ENCODE results near the gene MC2R.

The MC2R gene

DNA sequence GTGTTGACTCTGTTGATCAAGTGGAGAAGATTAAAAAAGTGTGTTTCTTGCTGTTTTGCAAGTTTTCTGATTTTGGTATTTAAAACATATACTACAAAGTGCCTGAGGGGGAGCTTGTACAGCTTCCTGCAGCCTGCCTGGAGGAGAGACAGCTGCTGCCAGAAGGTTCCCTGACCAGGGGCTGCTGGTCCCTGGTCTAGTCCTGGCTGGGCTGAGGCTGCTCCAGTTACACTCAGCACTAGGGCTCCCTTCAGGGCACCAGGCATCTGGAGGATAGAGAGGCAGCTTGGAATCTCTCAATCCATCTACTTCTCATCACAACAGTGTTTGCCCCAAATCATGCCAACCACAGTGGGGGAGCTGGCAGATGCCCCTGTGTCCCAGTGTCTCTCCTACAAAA lies 4.8 kb downstream of the MC2R start:
- no peaks in the 10 kb centered on the region for H3K9me2 ChIP-seq (replicated peaks; ENCODE audit: insufficient read depth, low read length)
- H3K27me3 ChIP-seq (ENCODE audit: low read length): no peaks in the 10 kb centered on the region
- H3K4me3 ChIP-seq (ENCODE audit: insufficient read depth, low read length, poor library complexity, severe bottlenecking): no peak overlapping the region
- no peak overlapping the region for H2AFZ ChIP-seq (ENCODE audit: low read depth, low read length, severe bottlenecking)
- no peaks in the 10 kb centered on the region for H4K20me1 ChIP-seq (ENCODE audit: low read depth, low read length)
- H3K79me2 ChIP-seq (ENCODE audit: insufficient read depth, low read length): no peaks in the 10 kb centered on the region
- TF ChIP-seq, protein P1, sequence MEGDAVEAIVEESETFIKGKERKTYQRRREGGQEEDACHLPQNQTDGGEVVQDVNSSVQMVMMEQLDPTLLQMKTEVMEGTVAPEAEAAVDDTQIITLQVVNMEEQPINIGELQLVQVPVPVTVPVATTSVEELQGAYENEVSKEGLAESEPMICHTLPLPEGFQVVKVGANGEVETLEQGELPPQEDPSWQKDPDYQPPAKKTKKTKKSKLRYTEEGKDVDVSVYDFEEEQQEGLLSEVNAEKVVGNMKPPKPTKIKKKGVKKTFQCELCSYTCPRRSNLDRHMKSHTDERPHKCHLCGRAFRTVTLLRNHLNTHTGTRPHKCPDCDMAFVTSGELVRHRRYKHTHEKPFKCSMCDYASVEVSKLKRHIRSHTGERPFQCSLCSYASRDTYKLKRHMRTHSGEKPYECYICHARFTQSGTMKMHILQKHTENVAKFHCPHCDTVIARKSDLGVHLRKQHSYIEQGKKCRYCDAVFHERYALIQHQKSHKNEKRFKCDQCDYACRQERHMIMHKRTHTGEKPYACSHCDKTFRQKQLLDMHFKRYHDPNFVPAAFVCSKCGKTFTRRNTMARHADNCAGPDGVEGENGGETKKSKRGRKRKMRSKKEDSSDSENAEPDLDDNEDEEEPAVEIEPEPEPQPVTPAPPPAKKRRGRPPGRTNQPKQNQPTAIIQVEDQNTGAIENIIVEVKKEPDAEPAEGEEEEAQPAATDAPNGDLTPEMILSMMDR (IDR thresholded peaks at IDR 0.05; ENCODE audit: insufficient read depth, low read length, poor library complexity, severe bottlenecking): no peak
- TF ChIP-seq EZH2phosphoT487 (conservative IDR thresholded peaks at IDR 0.05; ENCODE audit: low read length): no peak
- no peak overlapping the region for H3K9ac ChIP-seq (ENCODE audit: low read length)
- no peaks in the 10 kb centered on the region for H3K36me3 ChIP-seq (ENCODE audit: low read length)
- H3K4me2 ChIP-seq (ENCODE audit: low read depth, low read length, poor library complexity, severe bottlenecking): no peak overlapping the region
- no peak overlapping the region for H3K27ac ChIP-seq (ENCODE audit: low read depth, low read length)
- H3K9me3 ChIP-seq (ENCODE audit: insufficient read depth, low read length): no peaks in the 10 kb centered on the region
- no peaks in the 10 kb centered on the region for H3F3A ChIP-seq (ENCODE audit: insufficient read depth)

DNA sequence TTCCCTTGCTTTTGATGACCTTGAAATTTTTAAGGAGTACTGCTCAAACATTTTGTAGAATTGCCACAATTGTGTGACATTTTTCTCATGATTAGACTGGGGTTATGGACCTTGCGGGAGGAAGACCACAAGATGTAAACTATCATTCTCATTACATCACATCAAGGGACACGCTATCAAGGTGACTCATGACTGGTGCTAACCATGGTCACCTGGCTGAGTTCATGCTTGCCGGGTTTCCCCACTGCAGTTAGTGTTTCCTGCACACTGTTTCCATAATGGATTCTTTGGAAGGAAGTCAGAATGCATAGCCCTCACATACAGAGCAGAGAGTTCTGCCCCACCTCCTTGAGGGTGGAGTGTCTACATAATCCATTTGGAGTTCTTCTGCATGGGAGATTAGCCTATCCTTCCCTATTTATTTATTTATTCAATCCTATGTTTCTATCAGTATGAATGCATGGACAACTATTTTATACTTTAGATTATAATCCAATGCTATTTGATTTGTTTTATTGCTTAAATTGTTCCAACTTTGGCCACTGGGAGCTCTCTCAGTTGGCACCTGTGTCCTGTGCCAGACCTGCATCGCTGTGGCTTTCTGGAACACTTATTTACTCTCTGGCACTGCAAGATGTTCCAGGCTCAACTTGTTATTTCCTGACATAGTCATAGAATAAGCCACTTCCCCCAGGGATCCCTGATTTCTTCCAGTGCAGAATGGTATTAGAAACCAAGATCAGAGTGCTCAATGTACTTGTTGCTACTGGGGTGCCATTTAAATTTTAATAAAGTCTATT lies 6.0 kb downstream of the MC2R start:
- Histone ChIP-seq H3K27me3 (ENCODE audit: low read length) (no peaks in the 10 kb centered on the region), H3K79me2 (ENCODE audit: insufficient read depth, low read length) (no peaks in the 10 kb centered on the region)

DNA sequence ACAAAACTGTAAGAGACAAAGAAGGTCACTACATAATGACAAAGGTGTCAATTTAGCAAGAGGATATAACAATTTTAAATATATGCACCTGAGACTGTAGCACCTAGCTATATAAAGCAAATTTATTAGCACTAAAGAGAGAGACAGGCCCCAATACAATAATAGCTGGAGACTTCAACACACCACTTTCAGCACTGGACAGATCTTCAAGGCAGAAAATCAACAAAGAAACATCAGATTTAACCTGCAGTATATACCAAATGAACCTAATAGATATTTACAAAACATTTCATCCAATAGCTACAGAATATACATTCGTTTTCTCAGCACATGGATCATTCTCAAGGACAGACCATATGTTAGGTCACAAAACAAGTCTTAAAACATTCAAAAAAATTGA lies 14.7 kb downstream of the MC2R start:
- Histone ChIP-seq H3K4me2 (ENCODE audit: low read depth, low read length, poor library complexity, severe bottlenecking) (no peak overlapping the region), H3K9ac (ENCODE audit: low read length) (no peak overlapping the region), H3K9me3 (ENCODE audit: insufficient read depth, low read length) (no peaks in the 10 kb centered on the region), H3K27ac (ENCODE audit: low read depth, low read length) (no peak overlapping the region), H3K4me3 (ENCODE audit: insufficient read depth, low read length, poor library complexity, severe bottlenecking) (no peak overlapping the region), H3K36me3 (ENCODE audit: low read length) (no peaks in the 10 kb centered on the region), H3F3A (ENCODE audit: insufficient read depth) (no peaks in the 10 kb centered on the region), H3K27me3 (ENCODE audit: low read length) (no peaks in the 10 kb centered on the region), H3K79me2 (ENCODE audit: insufficient read depth, low read length) (no peaks in the 10 kb centered on the region), H4K20me1 (ENCODE audit: low read depth, low read length) (no peaks in the 10 kb centered on the region), H3K9me2 (replicated peaks; ENCODE audit: insufficient read depth, low read length) (no peaks in the 10 kb centered on the region), H2AFZ (ENCODE audit: low read depth, low read length, severe bottlenecking) (no peak overlapping the region)
- TF ChIP-seq, protein P1 (IDR thresholded peaks at IDR 0.05; ENCODE audit: insufficient read depth, low read length, poor library complexity, severe bottlenecking): no peak
- no peak for TF ChIP-seq EZH2phosphoT487 (conservative IDR thresholded peaks at IDR 0.05; ENCODE audit: low read length)

More for the DNA sequence above, 6.0 kb downstream of the MC2R start:
- H3K4me3 ChIP-seq (ENCODE audit: insufficient read depth, low read length, poor library complexity, severe bottlenecking): no peak overlapping the region
- H3K27ac ChIP-seq (ENCODE audit: low read depth, low read length): no peak overlapping the region
- no peak overlapping the region for H3K4me2 ChIP-seq (ENCODE audit: low read depth, low read length, poor library complexity, severe bottlenecking)
- H3K9me2 ChIP-seq (replicated peaks; ENCODE audit: insufficient read depth, low read length): no peaks in the 10 kb centered on the region
- no peak overlapping the region for H3K9ac ChIP-seq (ENCODE audit: low read length)
- H3F3A ChIP-seq (ENCODE audit: insufficient read depth): no peaks in the 10 kb centered on the region
- H3K36me3 ChIP-seq (ENCODE audit: low read length): no peaks in the 10 kb centered on the region
- TF ChIP-seq, protein P1 (IDR thresholded peaks at IDR 0.05; ENCODE audit: insufficient read depth, low read length, poor library complexity, severe bottlenecking): no peak
- TF ChIP-seq EZH2phosphoT487 (conservative IDR thresholded peaks at IDR 0.05; ENCODE audit: low read length): no peak
- no peak overlapping the region for H2AFZ ChIP-seq (ENCODE audit: low read depth, low read length, severe bottlenecking)
- no peaks in the 10 kb centered on the region for H3K9me3 ChIP-seq (ENCODE audit: insufficient read depth, low read length)
- no peaks in the 10 kb centered on the region for H4K20me1 ChIP-seq (ENCODE audit: low read depth, low read length)

All from SU-DHL-6 (cell line).